HL-60 (cell line): Measurements from ENCODE around the gene EXOSC10.

Source experiments
- CTCF ChIP-seq: IDR thresholded peaks from one replicate; pipeline ENCODE4 v1.5.1; 2011; ENCODE audit warnings: low read length, control low read depth, inconsistent platforms; ENCODE audit not compliant: insufficient read depth
- GABPA ChIP-seq: IDR thresholded peaks from 2 replicates; pipeline ENCODE4 v1.6.1; 2012; ENCODE audit warnings: low read depth
- POLR2AphosphoS5 ChIP-seq: IDR thresholded peaks from 2 replicates; pipeline ENCODE4 v1.6.1; 2012; ENCODE audit warnings: low read depth
- REST ChIP-seq: IDR thresholded peaks from 2 replicates; pipeline ENCODE4 v1.6.1; 2012; ENCODE audit warnings: low read depth; ENCODE audit not compliant: insufficient replicate concordance
- SPI1 ChIP-seq: IDR thresholded peaks from 2 replicates; pipeline ENCODE4 v1.6.1; 2012; ENCODE audit warnings: low read depth, mild to moderate bottlenecking, borderline replicate concordance

- TF ChIP-seq CTCF = no peak
- no peak for TF ChIP-seq GABPA
- TF ChIP-seq REST = no peak
- TF ChIP-seq POLR2AphosphoS5 = no peak
- no peak for TF ChIP-seq SPI1
Measured at GRCh38 chr1:11057477-11057876, 42.2 kb downstream of the EXOSC10 start.
